ENCODE data around the gene TSR2.

The TSR2 gene

DNA sequence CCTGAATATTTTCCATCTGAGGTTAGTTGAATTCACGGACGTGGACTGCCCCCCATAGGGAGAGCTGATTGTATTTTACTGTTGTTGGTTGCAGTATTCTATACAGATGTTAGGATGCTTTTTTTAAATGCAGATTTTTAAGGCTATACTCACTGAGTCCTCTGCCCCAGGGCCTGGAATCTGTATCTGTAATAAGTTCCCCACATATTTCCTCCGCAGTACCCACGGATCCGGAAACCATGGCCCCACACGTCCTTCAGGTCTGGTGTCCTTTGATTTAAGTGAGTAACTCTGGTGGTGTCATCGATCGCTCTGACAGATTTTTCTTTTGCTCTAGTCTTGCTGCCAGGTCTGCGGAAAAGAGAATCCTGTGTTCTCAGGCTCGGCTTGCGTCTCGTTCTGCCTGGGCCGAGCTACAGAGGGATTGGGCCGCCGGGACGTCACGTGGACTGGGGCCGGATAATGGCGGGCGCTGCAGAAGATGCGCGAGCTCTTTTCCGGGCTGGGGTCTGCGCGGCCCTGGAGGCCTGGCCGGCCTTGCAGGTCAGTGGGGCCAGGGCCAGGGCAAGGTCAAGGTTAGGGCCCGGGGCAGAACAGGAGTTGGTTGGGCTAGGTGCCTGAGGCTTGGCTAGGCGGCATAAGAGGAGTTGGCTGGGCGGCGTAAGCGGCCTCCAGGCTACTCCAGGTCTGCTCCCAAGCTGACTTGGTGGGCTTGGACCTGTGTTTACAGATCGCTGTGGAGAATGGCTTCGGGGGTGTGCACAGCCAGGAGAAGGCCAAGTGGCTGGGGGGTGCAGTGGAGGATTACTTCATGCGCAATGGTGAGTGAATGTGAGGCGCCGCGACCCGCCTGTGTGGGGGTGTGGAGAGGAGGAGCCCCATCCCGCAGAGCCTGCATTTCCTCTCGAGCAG lies at the start of gene TSR2:
Gene TSR2, plus strand, starts transcription at position 445 of the 912 bp plus-strand sequence. Its CDS starts 18 bp downstream, at position 463.
- peak; percentile 34 to 51 (median 50) for DNase-seq

DNA sequence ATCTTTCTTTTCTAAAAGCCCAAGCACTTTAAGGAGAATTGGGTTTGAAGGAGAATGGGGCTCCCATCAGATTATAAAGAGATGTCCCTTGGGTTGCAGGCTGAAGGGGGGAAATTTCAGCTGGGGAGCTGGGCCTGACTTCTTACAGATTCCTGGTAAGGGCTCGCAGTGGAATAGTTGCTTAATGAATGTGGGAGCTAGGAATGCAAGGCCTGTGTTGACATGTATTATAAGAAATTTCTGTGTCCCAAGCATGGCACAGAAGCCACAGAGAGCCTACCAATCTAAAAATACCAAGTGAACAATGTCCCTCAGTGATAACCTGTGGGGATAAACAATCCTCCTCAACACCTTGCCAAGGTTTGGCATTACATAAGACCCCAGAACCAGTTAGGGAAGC lies 43.1 kb upstream of the TSR2 start:
- no peak for DNase-seq

DNA sequence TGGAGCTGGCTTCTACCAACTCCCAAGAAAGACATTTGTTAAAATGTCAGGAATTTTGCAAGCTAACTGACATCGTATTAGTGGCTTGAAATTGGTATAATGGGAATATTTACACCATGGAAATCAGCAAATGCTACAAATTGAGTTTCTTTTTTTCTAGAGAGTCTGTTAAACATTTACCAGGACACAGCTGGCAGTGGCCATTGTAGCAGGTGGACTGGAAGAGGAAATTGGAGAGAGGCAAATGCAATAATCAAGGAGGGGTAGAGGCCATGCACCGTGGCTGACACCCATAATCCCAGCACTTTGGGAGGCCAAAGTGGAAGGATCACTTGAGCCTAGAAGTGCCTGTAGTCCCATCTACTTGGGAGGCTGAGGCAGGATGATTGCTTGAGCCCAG lies 32.9 kb upstream of the TSR2 start:
- DNase-seq, result no peak

GRCh38 chrX:54411732-54412131 lies 28.5 kb upstream of the TSR2 start:
- no peak for DNase-seq

DNA sequence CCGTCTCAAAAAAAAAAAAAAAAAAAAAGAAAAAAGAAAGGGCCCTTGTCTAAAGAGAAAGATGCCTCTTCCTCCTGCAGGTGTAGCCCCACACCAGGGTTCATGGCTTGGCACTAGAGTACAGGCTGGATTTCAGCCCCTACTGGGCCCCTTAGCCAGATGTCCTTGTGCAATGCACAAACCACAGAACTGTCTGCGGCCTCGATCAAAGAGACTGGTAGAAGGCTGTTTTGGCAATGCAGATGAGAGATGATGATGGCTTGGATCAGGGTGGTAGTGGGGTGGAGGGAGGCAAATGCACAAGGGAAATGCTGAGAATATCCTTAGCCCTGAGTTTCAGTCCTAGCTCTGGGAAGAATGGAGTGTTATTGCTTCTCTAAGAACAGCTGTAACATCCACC lies 26.5 kb upstream of the TSR2 start:
- no peak for DNase-seq

DNA sequence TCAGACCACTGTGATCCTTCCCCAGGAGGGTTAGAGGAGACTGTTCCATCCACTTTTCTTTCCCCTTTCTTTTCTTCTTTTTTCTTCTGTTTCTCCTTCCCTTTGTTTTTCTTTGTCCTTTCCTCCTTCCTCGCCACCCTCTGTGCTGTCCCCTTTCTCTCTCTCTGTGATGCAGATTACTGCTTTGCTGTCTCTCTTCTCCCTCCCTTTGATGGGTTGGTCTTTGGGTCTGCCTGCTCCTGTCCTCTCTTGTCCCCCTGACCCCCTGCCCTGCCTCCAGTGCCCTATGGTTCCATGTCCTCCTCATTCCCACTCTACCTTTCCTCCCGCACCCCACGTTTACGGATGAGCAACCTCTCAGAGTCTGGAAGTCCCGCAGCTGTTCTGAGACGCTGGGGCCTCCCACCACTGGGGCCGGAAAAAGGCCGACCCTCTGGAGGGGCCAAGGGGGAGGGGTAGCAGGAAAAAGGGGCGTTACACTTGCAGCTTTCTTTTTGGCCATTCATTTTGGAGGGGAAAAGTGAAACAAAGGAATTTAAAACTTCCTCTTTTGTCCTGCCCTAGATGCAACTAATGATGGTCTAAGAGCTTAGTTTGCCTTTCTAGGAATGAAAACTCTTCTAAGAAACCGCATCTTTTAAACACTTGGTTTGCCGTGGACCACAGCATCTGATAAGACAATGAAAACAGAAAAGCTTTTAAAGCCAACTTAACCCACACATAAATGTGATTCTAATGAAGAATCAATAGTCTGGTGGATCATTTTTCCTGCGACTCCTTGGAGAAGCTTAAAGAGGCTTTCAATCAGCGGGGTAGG lies 24.5 kb upstream of the TSR2 start:
- DNase-seq, result no peak

DNA sequence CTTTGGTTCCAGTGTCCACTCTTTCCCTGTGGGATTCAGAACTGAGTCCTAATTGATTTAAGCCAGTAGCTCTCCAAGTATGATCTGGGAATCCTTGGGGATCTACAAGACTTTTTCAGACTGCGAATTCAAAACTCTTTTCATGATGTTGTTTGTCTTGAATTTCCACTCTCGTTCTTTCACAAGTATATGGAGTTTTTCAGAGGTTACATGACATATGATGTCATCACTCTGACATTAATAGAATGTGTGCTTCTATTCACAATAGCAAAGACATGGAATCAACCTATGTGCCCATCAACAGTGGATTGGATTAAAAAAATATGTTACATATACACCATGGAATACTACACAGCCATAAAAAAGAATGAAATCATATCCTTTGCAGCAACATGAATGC lies 23.2 kb upstream of the TSR2 start:
- DNase-seq, result no peak

- DNase-seq, result no peak
These were observed 20.5 kb upstream of the TSR2 start for GRCh38 chrX:54419559-54420302.

DNA sequence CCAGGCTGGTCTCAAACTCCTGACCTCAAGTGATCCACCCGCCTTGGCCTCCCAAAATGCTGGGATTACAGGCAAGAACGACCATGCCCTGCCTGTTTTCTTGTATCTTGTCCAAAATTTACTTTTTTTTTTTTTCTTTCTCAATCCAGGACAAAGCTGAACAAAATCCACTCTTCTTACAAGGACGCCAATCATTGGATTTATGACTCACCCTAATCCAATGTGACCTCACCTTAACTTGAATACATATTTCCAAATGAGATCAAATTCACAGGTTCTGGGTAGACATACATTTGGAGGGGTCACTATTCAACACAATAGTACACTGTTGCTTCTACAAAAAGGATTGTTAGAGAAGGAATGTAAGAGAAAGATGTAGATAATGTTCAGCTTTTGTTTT lies 18.0 kb upstream of the TSR2 start:
- no peak for DNase-seq

- no peak for DNase-seq
These were observed 16.9 kb upstream of the TSR2 start for GRCh38 chrX:54423161-54423888.

GRCh38 chrX:54427837-54428424 lies 12.3 kb upstream of the TSR2 start:
- no peak for DNase-seq

DNA sequence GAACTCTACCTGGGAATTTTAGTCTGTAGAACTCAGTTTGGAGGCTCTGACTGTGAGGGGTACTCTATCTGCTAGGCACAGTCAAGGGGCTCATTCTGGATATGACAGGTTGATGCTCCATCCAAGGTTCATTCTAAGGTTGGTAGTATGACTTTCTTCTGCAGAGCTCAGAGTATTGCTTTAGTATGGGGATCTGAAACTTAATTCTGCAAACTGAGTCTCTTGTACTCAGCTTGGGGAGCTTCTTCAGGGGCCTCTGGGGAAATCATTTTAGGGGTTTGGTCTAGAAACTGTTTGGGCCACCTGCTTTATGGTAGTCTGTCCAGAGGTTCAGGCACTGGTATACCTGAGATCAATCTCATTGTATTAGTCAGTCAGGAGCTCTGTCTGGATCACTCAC lies 9.7 kb upstream of the TSR2 start:
- DNase-seq, result no peak

DNA sequence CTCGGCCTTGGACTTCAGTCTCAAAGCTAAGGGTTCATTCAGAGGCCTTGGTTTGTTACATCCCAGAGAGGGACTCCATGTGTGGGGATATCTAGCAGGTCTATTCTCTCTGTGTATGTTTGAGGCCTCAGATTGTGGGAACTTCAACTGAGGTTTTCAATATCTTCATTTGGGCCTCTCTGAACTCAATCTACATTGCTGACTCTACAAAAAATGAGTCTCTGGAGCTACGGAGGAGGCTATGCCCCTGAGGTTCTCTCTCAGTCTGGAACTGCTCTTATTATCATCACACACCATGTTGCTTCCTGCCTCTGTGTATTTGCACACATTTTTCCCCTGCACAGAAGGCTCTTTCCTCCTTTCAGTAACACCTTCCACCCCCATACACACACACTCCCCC lies 5.1 kb upstream of the TSR2 start:
- no peak for DNase-seq

- no peak for DNase-seq
These were observed 2.6 kb downstream of the TSR2 start for GRCh38 chrX:54442790-54443189.

DNA sequence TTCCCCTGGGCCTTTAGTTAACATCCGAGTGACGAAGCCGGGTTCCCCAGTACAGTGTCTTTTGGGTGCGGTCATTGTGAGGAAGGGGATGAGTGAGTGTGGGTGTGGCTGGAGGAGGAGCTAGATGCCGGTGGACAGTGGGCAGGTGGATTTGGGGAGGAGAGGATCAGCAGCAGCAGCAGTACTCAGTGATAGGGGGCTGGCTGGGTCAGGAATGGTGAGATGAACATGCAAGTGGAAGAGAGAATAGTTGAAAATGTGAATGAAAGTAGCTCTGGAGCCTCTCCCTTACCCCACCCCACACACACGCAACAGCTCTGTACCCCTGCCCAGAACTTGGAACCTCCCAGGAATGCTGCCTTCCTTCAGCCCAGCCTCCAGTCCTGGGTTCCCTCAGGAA lies 4.5 kb downstream of the TSR2 start:
- DNase-seq, result no peak

- DNase-seq, result no peak
These were observed 5.9 kb downstream of the TSR2 start for GRCh38 chrX:54446084-54446483.

- no peak for DNase-seq
These were observed 7.3 kb downstream of the TSR2 start for GRCh38 chrX:54447461-54447860.

DNA sequence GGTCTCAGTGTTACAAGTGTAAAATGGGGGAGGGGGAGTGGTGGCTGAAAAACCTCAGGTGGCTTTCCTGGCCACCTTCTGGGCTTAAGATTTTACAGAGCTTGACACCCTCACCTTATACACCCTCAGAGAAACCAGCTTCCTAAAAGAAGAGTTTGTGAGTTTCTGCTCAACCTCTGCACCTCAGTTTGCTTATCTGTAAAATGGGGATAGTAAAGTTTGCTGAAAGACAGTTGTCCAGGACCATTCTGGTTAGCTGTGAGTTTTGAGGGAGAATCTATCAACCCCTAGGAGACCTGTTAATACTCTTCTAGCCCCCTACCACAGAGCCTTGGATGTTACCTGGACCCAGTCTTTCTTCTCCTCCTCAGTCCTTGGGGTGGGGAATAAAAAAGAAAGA lies 9.7 kb downstream of the TSR2 start:
- DNase-seq, result no peak

- DNase-seq, result no peak
These were observed 12.7 kb downstream of the TSR2 start for GRCh38 chrX:54452920-54453319.

- no peak for DNase-seq
These were observed 30.0 kb downstream of the TSR2 start for GRCh38 chrX:54470054-54470760.
